GM21423 (cell line): ENCODE results near the gene ANO3.

Source experiments
- ATAC-seq: cut with Tn5 transposase; IDR thresholded peaks from one replicate; pipeline ENCODE4 v1.9.1; 2021; ENCODE audit warnings: mild to moderate bottlenecking, moderate library complexity; ENCODE audit not compliant: unreplicated experiment

Gene ANO3

DNA sequence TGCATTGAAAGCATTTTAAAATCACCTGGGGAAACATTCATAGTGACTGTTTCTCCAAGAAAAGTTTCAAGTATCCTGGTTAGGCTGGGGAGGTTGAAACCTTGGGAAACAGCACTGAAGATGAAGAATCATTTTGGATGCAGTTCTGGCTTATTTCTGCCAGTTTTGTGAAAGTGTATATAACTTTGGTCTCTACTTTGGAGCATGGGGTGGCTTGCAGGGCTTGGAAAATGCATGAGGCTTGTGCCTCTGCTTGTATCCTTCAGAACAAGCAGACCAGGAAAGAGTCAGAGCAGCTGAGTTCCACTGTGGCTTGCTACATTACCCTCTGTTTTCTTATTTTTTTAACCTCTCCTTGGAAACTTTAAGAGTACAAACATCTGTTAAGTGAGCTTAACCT, 370.5 kb downstream of the ANO3 start:
- ATAC-seq, result no peak

DNA sequence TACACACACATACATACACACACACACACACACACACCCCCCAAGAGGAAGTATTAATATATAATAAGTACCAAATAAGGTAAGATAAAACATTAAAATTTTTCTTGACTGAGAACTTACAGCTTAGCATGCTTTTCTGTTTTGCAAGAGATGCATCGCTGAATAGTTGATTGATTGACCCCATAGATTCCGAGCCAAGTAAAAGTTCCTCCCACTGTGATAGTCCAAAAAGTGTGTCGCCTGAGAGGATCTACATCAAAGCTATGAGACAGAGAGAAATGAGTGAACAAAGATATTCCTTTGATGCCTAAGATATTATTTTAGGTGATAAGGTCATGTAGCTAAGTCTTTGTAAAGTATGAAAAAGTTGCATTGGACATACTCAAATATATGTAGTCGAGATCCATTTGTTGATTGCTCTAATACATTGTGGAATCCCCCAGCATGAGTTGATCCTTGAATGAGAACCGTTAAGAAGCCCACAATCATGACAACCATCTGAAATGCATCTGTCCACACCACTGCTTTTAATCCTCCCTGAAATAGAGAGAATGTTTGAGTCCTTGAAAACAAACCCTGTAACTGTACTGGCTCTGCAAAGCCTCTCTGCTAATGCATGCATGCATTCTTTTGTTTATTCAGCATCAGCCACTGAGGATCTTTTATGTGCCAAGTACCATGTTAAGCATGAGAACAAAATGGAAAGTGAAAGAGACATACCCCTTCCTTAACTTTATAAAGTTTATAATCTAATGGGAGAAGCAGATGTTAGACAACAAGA, 371.7 kb downstream of the ANO3 start:
- no peak for ATAC-seq

DNA sequence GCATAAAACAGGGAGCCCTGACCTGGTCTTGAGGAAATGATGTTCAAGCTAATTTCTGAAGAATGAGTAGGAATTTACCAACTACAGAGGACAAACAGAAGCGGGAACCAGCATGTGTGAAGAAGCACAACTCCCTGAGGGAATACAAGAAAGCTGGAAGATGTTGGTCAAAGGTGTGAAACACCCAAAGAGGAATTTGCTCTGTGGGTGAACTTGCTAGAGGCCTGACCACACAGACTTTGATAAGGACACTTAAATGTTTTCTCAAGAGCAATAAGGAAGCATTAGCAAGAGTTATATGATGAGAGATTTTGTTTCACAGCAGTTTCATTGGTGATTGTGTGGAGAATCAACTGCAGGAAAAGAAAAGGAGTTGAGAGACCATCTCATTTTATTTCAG, 372.3 kb downstream of the ANO3 start:
- ATAC-seq, result no peak

DNA sequence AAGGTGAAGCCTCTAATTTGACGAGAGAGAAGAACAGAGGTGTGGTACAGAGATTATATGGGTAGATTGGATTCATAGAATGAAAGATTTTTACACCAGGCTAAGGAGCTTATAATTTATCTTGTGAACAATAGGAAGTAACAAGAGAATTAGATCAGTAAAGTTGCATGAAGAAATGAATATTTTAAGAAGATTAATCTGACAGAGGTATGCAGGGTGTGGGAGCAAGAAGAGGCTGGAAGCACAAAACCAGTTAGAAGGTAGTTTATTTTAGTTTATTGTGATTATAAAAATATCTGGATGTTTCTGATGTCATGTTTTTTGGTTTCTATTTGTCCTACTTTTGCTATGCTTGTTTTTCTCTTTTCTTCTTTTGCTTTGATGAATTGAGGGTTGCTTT, 374.3 kb downstream of the ANO3 start:
- ATAC-seq, result no peak

DNA sequence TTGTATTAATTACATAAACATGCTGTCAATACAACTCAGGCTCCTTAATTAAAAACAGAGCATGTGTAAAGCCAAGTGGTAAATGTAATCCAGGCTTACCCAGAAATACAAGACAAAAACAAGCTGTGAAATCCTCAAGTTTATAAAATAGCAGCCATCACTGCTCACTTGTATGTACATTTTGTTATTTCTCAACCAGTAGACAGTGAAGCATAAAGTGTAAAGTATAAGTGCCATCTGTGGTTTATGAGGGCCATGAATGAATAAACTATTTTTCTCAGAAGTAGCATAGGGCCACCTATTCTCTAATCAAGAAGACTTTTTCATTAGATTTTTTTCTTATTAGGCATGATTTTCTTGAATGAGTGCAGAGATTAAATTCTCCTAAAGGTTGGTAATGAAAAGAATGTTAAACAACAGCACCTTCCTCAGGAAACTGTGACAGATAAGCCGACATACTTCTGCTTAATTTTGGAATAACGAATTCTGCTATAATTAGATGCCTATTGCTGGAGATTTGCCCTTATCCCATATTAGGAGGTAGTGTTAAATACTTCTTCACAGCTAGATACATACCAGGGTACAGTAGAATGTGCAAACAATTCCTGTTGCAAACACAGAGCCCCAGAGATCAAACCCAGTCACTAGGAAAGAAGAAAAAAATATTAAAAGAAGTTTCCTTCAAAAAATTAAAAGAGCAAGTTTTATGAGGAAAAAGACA, 377.0 kb downstream of the ANO3 start:
- no peak for ATAC-seq

DNA sequence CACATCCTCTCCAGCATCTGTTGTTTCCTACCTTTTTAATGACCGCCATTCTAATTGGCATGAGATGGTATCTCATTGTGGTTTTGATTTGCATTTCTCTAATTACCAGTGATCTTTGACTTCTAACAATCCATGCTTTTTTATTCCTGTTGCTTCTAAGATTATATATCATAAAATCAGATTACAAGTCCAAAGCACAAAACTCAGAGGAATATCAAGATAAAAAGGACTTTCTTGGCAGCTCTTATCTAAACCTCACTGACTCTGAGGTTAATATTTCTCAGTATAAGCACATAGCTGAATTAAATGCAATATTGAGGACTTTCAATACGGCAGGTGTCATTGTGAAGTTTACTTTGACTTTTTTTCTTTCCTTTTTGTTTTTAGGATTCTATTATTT, 378.6 kb downstream of the ANO3 start:
- no peak for ATAC-seq

DNA sequence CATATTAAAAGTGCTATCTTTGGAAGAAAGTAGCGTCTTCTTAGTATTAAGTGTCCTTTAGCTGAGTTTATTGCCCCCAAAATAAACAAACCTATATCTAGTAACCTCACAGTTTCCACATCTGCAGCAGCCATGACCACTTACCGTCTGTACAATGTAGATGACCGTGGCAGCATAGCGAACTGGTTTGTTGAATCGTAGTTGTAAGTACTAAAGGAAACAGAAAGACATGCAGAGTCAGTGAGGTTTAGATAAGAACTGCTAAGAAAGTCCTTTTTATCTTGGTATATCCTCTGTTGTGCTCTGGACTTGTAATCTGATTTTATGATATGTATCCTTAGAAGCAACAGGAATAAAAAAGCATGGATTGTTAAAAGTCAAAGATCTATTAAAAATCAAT, 380.6 kb downstream of the ANO3 start:
- no peak for ATAC-seq
